Dendritic cell treated with granulocyte-macrophage colony-stimulating factor and Interleukin-4, amounts not matched to agents 40 ng/mL and 50 ng/mL, for 4 days (primary cell): Measurements from ENCODE around the gene EFNA5.
"Not testable (repeated sequence)": the region's sequence is repeated elsewhere in the genome, so short reads cannot be mapped to it uniquely, and the experiment has no call there.

Experiments used
- H3K27ac Mint-ChIP-seq: one replicate; pipeline ENCODE4 v1.8.0; 2022; ENCODE audit warnings: mild to moderate bottlenecking, mixed read lengths
- H3K27me3 Mint-ChIP-seq: one replicate; pipeline ENCODE4 v1.8.0; 2022; ENCODE audit warnings: mild to moderate bottlenecking, mixed read lengths
- H3K36me3 Mint-ChIP-seq: one replicate; pipeline ENCODE4 v1.8.0; 2022; ENCODE audit warnings: low read depth, mixed read lengths
- H3K4me1 Mint-ChIP-seq: one replicate; pipeline ENCODE4 v1.8.0; 2022; ENCODE audit warnings: low read depth, mixed read lengths
- H3K4me3 Mint-ChIP-seq: one replicate; pipeline ENCODE4 v1.8.0; 2022; ENCODE audit warnings: mild to moderate bottlenecking, moderate library complexity, mixed read lengths
- H3K9me3 Mint-ChIP-seq: one replicate; pipeline ENCODE4 v1.8.0; 2022; ENCODE audit warnings: mixed read lengths
- intact Hi-C: fragments of 100-400 bp; cut with micrococcal nuclease; formaldehyde crosslinking; loops from one replicate; pipeline ENCODE4 v1.15.0; 2022

The EFNA5 gene

DNA sequence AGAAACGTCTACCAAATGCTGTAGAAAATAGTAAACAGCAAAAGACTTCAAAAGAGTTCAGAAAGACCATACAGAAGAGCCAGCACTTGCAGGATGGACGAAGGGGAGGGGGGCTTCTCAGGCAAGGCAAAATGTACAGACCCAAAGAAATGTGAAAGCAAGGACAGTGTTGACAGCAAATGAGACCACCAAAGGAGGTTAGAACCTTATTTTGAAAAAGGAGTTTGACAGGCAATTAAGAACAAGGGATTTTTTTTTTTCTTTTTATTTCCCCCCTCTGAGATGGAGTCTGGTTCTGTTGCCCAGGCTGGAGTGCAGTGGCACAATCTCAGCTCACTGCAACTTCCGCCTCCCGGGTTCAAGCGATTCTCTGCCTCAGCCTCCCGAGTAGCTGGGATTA lies 223.2 kb downstream of the EFNA5 start:
- no peaks in the 10 kb centered on the region for H3K9me3 Mint-ChIP-seq
- H3K36me3 Mint-ChIP-seq: no peaks in the 10 kb centered on the region
- H3K27me3 Mint-ChIP-seq: no peaks in the 10 kb centered on the region
- no peak overlapping the region for H3K27ac Mint-ChIP-seq
- no peak overlapping the region for H3K4me3 Mint-ChIP-seq
- intact Hi-C loops: no loop called here
- peaks cover 8% of the 10 kb centered on the region for H3K4me1 Mint-ChIP-seq

DNA sequence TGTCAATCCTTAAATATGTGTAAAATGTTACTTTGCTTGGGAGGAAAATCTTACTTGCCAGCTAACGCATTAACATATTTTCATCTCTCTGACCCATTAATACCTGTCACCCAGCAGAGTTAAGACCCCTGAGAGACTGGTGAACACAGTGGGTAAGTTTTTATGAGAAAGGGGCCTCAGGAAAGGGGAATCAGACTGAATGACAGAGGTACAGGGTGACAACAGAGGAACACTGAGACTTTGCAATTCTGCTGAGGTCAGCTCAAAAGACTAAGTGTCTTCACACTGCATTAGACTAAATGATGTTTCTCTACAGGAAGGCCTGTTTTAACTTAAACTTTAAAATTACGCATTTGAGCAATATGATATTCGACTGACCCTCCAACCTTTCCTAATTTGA lies 223.8 kb downstream of the EFNA5 start:
- H3K4me1 Mint-ChIP-seq: peaks cover 8% of the 10 kb centered on the region
- no peak overlapping the region for H3K4me3 Mint-ChIP-seq
- no peaks in the 10 kb centered on the region for H3K27me3 Mint-ChIP-seq
- intact Hi-C loops: no loop called here
- H3K9me3 Mint-ChIP-seq: no peaks in the 10 kb centered on the region
- H3K27ac Mint-ChIP-seq: no peak overlapping the region
- no peaks in the 10 kb centered on the region for H3K36me3 Mint-ChIP-seq

DNA sequence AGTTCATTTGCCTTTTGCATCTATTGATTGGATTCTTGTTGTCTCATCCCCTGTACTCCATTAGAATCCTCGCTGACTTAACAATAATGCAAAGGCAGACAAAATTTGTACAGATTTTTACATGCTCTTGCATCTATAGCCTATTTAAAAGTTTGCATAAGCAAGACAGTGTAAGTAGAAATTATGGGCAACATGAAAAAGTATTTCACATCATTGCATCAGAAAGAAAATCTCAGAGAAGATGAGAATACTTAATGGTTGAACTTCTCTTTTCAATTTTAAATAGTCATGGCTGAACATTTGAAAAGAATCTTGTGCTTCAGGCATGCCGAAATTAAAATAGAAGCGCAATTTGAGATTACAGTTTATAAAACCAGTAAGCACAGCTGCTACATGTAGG lies 226.4 kb downstream of the EFNA5 start:
- intact Hi-C loops: no loop called here
- no peaks in the 10 kb centered on the region for H3K27me3 Mint-ChIP-seq

DNA sequence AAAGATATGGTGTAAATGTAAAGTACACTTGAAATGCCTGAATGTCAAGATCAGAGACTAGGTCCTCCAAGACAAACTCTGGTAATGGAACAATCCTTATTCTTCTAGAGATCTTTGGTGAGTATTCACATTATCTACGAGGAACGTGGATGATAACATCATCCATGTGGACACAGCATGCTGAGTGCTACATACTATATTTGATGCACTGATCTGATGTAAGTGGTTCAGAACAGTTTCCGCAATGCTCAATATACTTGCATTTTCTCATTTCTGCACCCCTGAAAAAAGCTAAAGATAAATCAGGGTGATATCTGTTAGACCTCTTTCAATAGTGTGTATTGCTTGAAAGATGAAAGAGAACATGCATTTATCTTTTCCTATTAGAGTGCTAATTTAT lies 226.8 kb downstream of the EFNA5 start:
- H3K9me3 Mint-ChIP-seq: peaks cover 8% of the 10 kb centered on the region
- H3K4me3 Mint-ChIP-seq: no peak overlapping the region
- no peaks in the 10 kb centered on the region for H3K4me1 Mint-ChIP-seq
- no peak overlapping the region for H3K27ac Mint-ChIP-seq
- intact Hi-C loops: no loop called here
- no peaks in the 10 kb centered on the region for H3K36me3 Mint-ChIP-seq
- no peaks in the 10 kb centered on the region for H3K27me3 Mint-ChIP-seq

More for the DNA sequence above, 226.4 kb downstream of the EFNA5 start:
- H3K4me1 Mint-ChIP-seq: no peaks in the 10 kb centered on the region
- H3K36me3 Mint-ChIP-seq: no peaks in the 10 kb centered on the region
- H3K9me3 Mint-ChIP-seq: peaks cover 4% of the 10 kb centered on the region
- H3K4me3 Mint-ChIP-seq: no peak overlapping the region
- no peak overlapping the region for H3K27ac Mint-ChIP-seq

DNA sequence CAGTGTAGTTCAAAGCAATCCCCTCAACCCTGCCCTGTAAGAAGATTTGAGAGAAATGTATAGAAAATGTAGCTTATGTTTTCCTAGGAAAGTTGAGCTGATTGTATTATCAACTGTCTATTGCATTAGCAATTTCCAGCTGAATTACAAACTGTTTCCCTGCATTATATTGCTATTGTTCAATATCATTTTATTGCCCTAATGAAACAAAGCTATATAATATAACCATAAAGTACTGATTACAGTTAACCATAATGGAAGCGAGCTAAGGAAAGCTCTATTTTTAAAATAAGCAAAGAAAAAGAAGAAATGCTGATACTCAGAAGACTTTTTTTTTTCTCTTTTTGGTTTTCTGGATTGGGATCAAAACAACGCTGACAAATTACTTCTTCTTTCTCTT lies 228.3 kb downstream of the EFNA5 start:
- Mint-ChIP-seq H3K36me3 (no peaks in the 10 kb centered on the region), H3K9me3 (peaks cover 12% of the 10 kb centered on the region), H3K4me1 (no peaks in the 10 kb centered on the region), H3K27me3 (no peaks in the 10 kb centered on the region), H3K27ac (no peak overlapping the region), H3K4me3 (no peak overlapping the region)
- intact Hi-C loops: no loop called here

DNA sequence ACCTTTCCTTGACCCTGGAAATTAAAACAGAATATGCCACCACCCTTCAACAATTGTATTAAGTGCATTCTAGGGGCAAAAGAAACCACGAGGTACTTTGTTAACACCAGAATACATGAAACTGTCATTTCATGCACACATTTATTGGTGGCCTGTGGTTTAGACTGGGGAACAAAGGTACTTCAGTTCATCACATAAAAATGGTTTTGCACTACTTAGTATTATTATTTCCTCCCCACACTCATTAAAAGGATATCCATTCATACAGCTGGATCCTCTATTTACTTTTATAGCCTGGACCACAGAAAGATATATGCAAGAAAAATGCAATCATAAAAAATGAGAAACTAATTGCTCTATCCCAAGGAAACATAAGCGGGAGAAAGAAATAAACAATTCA lies 230.9 kb downstream of the EFNA5 start:
- H3K4me3 Mint-ChIP-seq: no peak overlapping the region
- H3K27ac Mint-ChIP-seq: no peak overlapping the region
- peaks cover 12% of the 10 kb centered on the region for H3K9me3 Mint-ChIP-seq
- no peaks in the 10 kb centered on the region for H3K4me1 Mint-ChIP-seq
- H3K36me3 Mint-ChIP-seq: no peaks in the 10 kb centered on the region
- intact Hi-C loops: no loop called here
- H3K27me3 Mint-ChIP-seq: no peaks in the 10 kb centered on the region

DNA sequence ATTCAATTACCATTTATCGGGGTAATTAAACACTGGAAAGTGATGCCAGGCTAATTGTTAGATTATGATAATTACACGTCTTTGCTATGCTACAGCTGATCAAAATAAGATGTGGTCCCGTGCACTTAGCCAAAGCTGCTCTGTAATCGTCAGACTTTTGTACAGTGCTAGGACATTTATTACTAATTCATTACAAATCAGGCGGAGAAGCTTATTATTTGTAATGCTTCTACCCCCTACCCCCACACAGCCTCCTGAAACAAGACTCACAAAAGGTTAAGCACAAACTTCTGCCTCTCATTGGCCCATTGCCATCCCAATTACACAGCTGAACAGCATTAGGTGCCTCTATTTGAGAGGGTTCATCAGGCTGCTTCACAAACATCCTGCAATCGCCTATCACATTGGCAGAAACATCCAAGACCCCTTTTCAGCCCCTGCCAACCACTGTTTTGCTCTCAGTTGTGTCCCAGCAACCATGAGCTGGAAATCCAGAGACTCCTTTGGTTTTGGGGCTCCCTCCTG lies 232.7 kb downstream of the EFNA5 start:
- Mint-ChIP-seq H3K36me3 (no peaks in the 10 kb centered on the region), H3K27ac (no peak overlapping the region), H3K4me1 (no peaks in the 10 kb centered on the region), H3K4me3 (no peak overlapping the region), H3K27me3 (no peaks in the 10 kb centered on the region), H3K9me3 (peaks cover 12% of the 10 kb centered on the region)
- intact Hi-C loops: no loop called here

DNA sequence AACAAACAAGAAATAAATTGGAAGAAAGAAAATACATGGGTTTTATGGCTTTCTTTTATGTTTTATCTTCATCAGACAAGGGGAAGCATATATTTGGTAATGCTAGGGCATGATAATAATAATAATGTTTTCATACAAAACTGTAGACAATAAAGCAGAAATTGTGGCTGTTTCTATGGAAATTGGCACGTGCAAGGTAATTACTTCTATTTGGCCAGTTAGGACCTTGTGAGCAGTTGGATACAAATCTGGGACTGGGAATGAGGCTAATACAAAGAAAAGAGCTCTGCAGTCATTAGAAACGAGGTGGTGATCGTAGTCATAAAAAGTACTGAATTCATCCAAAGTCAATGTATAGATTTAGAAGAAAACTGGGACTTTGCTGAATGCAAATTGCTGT lies 233.6 kb downstream of the EFNA5 start:
- peaks cover 12% of the 10 kb centered on the region for H3K9me3 Mint-ChIP-seq
- intact Hi-C loops: no loop called here
- H3K4me3 Mint-ChIP-seq: no peak overlapping the region
- no peak overlapping the region for H3K27ac Mint-ChIP-seq
- no peaks in the 10 kb centered on the region for H3K4me1 Mint-ChIP-seq
- no peaks in the 10 kb centered on the region for H3K27me3 Mint-ChIP-seq
- H3K36me3 Mint-ChIP-seq: no peaks in the 10 kb centered on the region

DNA sequence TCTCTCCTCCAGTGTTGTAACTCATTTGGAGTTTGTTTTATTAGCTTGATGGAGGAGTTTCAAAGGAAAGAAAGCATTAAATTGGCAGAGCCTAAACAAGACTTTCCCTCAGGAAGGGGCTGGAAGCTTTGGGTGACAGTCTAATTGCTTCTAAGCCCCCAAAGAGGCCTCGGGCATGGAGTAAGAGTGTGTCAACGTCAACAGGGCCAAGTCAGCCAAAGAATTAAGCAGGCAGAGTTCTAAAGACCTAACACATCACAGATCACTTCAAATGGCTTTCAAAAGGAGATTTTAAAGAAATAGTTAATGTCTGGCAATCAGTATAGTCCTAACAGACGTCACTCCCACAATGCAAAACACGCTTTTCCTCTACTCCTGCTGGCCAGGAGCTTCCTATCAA lies 234.5 kb downstream of the EFNA5 start:
- no peaks in the 10 kb centered on the region for H3K4me1 Mint-ChIP-seq
- H3K4me3 Mint-ChIP-seq: no peak overlapping the region
- intact Hi-C loops: no loop called here
- no peaks in the 10 kb centered on the region for H3K36me3 Mint-ChIP-seq
- H3K27me3 Mint-ChIP-seq: no peaks in the 10 kb centered on the region
- peaks cover 12% of the 10 kb centered on the region for H3K9me3 Mint-ChIP-seq
- H3K27ac Mint-ChIP-seq: no peak overlapping the region

DNA sequence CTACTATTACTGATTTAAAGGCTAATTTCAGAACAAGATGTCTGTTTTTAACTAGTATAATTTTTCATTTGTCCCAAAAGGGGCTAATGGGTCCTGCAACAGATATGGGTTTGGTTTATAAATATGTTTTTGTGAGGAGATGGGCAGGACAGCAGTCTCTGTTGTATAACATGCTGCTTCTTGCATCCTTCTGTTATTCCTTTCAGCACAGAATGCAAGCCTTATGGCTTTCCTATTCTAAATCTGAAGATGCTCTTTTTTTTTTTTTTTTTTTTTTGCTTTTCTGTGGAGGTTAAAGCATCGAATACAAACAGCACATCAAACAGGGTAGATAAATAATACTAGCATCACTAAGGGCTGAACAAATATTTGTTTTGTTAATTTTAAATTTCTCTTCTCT lies 235.7 kb downstream of the EFNA5 start:
- intact Hi-C loops: no loop called here
- H3K4me1 Mint-ChIP-seq: peaks cover 5% of the 10 kb centered on the region
- no peaks in the 10 kb centered on the region for H3K27me3 Mint-ChIP-seq
- no peaks in the 10 kb centered on the region for H3K36me3 Mint-ChIP-seq
- peaks cover 12% of the 10 kb centered on the region for H3K9me3 Mint-ChIP-seq
- no peak overlapping the region for H3K4me3 Mint-ChIP-seq
- no peak overlapping the region for H3K27ac Mint-ChIP-seq

DNA sequence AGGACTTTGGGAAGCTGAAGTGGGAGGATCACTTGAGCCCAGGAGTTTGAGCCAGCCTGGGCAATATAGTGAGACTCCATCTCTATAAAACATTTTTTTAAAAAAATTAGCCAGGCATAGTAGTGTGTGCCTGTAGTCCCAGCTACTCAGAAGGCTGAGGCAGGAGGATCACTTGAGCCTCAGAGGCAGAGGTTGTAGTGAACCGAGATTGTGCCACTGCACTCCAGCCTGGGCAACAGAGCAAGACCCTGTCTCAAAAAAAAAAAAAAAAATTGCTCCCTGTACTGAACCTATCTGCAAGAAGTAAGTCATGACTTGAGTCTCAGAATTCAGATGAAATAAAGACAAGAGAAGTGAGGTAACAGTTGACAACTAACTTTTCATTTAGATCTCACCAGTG lies 237.1 kb downstream of the EFNA5 start:
- H3K9me3 Mint-ChIP-seq, H3K36me3 Mint-ChIP-seq, H3K4me1 Mint-ChIP-seq, H3K27me3 Mint-ChIP-seq, H3K27ac Mint-ChIP-seq, intact Hi-C loops, H3K4me3 Mint-ChIP-seq: not testable (repeated sequence)

DNA sequence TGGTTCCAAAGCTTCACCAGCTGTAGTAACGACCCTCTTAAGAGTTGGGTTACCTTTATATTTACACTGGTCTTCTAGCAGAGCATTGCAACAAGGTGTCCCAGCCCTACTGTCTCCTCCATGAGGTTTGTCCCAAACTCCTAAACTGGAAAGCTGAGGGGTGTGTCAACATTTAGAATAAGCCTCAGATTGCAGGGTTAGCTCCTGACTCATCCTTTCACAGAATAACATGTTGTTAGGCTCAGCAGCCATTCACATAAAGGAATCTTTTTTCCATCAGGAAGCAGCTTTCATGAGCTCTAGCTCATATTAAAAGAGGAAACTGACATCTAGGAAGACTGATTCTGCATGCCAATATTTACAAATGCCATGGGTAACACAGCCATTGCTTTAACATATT lies 238.7 kb downstream of the EFNA5 start:
- Mint-ChIP-seq H3K4me1 (peaks cover 11% of the 10 kb centered on the region), H3K4me3 (no peak overlapping the region), H3K36me3 (no peaks in the 10 kb centered on the region), H3K9me3 (no peaks in the 10 kb centered on the region), H3K27ac (no peak overlapping the region), H3K27me3 (no peaks in the 10 kb centered on the region)
- intact Hi-C loops: no loop called here

DNA sequence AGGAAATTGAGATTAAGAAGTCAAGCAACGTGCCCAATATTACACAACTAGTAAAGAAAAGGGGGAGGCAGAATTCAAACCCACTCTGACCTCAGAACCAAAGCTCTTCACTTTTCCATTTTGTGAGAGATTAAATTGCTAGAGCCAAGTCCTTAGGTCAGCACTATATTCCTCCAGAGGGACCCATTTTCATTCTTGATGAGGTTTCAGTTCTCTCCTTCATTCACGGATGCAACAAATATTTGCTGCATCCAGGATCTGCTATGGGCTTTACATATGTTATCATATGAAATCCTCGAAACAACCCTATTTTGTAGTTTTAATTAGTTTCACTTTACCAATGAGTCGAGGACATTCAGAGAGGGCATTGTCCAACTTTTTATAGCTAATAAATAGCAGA lies 239.2 kb downstream of the EFNA5 start:
- Mint-ChIP-seq H3K4me1 (peaks cover 11% of the 10 kb centered on the region), H3K27me3 (no peaks in the 10 kb centered on the region)

DNA sequence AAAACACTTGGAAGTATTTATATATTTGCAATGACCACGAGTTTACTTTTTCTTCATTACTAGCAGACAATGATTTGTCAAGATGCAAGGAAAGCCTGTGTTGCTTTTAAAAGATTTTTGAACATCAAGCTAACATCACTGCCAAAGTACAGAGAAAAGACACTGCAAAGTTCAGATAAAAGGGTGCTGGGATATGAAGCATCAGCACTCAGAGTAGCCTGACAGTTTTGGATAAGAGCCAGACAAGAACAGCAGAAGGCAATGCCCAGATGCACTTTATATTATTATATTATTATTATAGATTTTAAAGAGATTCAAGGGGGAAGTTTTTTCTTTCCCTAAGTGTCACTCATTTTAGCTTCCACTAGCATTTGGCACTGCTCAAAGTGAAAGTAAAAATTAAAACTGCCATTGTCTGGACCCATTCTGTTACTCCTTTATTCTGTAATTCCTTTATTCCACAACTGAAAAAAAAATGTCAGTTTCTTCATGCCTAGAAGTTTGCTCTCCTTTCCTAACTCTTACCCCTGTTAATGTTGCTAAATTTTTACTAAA lies 240.6 kb downstream of the EFNA5 start:
- no peaks in the 10 kb centered on the region for H3K9me3 Mint-ChIP-seq

More for the DNA sequence above, 239.2 kb downstream of the EFNA5 start:
- H3K36me3 Mint-ChIP-seq: no peaks in the 10 kb centered on the region
- intact Hi-C loops: no loop called here
- H3K4me3 Mint-ChIP-seq: no peak overlapping the region
- H3K27ac Mint-ChIP-seq: no peak overlapping the region
- H3K9me3 Mint-ChIP-seq: no peaks in the 10 kb centered on the region

DNA sequence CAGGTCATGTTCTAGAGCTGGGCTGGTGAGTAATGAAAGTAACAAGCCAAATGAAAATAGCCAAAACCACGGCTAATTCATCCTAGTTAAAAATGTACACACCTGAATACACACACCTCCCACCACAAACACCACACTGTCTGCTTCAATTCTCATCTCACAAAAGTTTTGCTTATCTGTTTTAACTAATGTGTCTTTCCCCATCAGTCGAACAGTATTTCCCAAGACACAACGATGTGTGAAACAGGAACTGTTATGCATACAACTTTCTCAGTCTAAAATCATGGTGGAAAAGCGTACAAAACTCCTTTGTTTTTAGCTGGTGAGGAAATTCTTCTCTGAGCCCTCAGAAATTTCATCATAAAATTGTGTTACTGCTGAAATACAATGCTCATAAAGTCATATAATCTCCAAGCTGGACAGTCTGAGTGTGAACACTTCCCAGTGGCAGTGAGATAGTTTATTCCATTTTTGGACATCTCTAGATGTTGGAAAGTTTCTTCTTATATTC lies 242.4 kb downstream of the EFNA5 start:
- Mint-ChIP-seq H3K27ac (no peak overlapping the region), H3K36me3 (no peaks in the 10 kb centered on the region), H3K4me3 (no peak overlapping the region), H3K4me1 (peaks cover 11% of the 10 kb centered on the region), H3K27me3 (no peaks in the 10 kb centered on the region), H3K9me3 (no peaks in the 10 kb centered on the region)
- intact Hi-C loops: no loop called here

More for the DNA sequence above, 240.6 kb downstream of the EFNA5 start:
- Mint-ChIP-seq H3K4me1 (peaks cover 11% of the 10 kb centered on the region), H3K36me3 (no peaks in the 10 kb centered on the region), H3K27ac (no peak overlapping the region), H3K27me3 (no peaks in the 10 kb centered on the region), H3K4me3 (no peak overlapping the region)
- intact Hi-C loops: no loop called here
